GM23338 (cell line): ENCODE measurements around the gene SLC7A14. TPM values are rescaled to one million over a fixed set of nuclear protein-coding genes. Genes with fewer than 3 reads are reported as not detected.

ENCODE experiments used
- ATAC-seq: fragments of 200-7000 bp; cut with Tn5 transposase; 3 replicates; pipeline ENCODE4 v1.9.1; 2020
- DNase-seq: peaks from one replicate; pipeline ENCODE4 v3.0.0-alpha.2; 2015; ENCODE audit warnings: low spot score
- H2AFZ ChIP-seq: fragments of 200-600 bp; sonication (generic); 2 replicates; pipeline ENCODE4 v1.8.0; 2016; ENCODE audit warnings: antibody characterized with exemption, mild to moderate bottlenecking, moderate library complexity
- H3F3A ChIP-seq: fragments of 200-600 bp; sonication (generic); replicated peaks from 2 replicates; pipeline ENCODE4 v1.8.0; 2017; ENCODE audit warnings: antibody characterized with exemption, mixed run types, low read depth
- H3K27ac ChIP-seq: fragments of 200-600 bp; sonication (generic); 2 replicates; pipeline ENCODE4 v1.6.1; 2016; ENCODE audit warnings: low read depth
- H3K27me3 ChIP-seq: fragments of 200-600 bp; sonication (generic); 2 replicates; pipeline ENCODE4 v1.8.0; 2016; ENCODE audit warnings: mild to moderate bottlenecking, mixed run types, moderate library complexity; ENCODE audit not compliant: insufficient read depth
- H3K36me3 ChIP-seq: fragments of 200-600 bp; sonication (generic); 2 replicates; pipeline ENCODE4 v1.8.0; 2016; ENCODE audit warnings: mild to moderate bottlenecking; ENCODE audit not compliant: insufficient read depth
- H3K4me1 ChIP-seq: fragments of 200-600 bp; sonication (generic); 2 replicates; pipeline ENCODE4 v1.8.0; 2016; ENCODE audit warnings: mild to moderate bottlenecking, moderate library complexity; ENCODE audit not compliant: insufficient read depth
- H3K4me2 ChIP-seq: fragments of 200-600 bp; sonication (generic); 2 replicates; pipeline ENCODE4 v1.7.1; 2017; ENCODE audit warnings: mixed run types
- H3K4me3 ChIP-seq: fragments of 200-600 bp; sonication (generic); 2 replicates; pipeline ENCODE4 v1.6.1; 2016; ENCODE audit warnings: mixed run types
- H3K79me2 ChIP-seq: fragments of 200-600 bp; sonication (generic); replicated peaks from 2 replicates; pipeline ENCODE4 v1.8.0; 2017; ENCODE audit warnings: mild to moderate bottlenecking; ENCODE audit not compliant: insufficient read depth
- H3K9me2 ChIP-seq: fragments of 200-600 bp; sonication (generic); 2 replicates; pipeline ENCODE4 v1.8.0; 2017; ENCODE audit not compliant: insufficient read depth
- H4K20me1 ChIP-seq: fragments of 200-600 bp; sonication (generic); replicated peaks from 2 replicates; pipeline ENCODE4 v1.8.0; 2017; ENCODE audit warnings: mild to moderate bottlenecking; ENCODE audit not compliant: insufficient read depth
- H3K27ac Mint-ChIP-seq: 2 replicates; pipeline ENCODE4 v1.8.0; 2020; ENCODE audit warnings: inconsistent platforms, mild to moderate bottlenecking, moderate library complexity, mixed read lengths
- H3K27me3 Mint-ChIP-seq: 3 replicates; pipeline ENCODE4 v1.8.0; 2022; ENCODE audit warnings: low read depth, mild to moderate bottlenecking, moderate library complexity, mixed read lengths, inconsistent platforms; ENCODE audit not compliant: insufficient read depth, poor library complexity
- H3K36me3 Mint-ChIP-seq: 3 replicates; pipeline ENCODE4 v1.8.0; 2021; ENCODE audit warnings: low read depth, mild to moderate bottlenecking, inconsistent platforms, moderate library complexity, mixed read lengths
- H3K4me1 Mint-ChIP-seq: 3 replicates; pipeline ENCODE4 v1.8.0; 2020; ENCODE audit warnings: mild to moderate bottlenecking, inconsistent platforms, mixed read lengths
- H3K4me3 Mint-ChIP-seq: 3 replicates; pipeline ENCODE4 v1.8.0; 2021; ENCODE audit warnings: moderate library complexity, mild to moderate bottlenecking, inconsistent platforms, mixed read lengths
- H3K9me3 Mint-ChIP-seq: 3 replicates; pipeline ENCODE4 v1.8.0; 2020; ENCODE audit warnings: moderate library complexity, mild to moderate bottlenecking, inconsistent platforms, mixed read lengths
- CTCF ChIP-seq, 2 experiments: fragments of 200-600 bp in 1 of 2; sonication (generic) in 1 of 2; conservative IDR thresholded peaks; 2 replicates each; pipeline versions ENCODE4 v1.5.1 to v1.6.1; 2016 to 2017; ENCODE audit warnings: antibody characterized with exemption in 2 of 2, low read depth in 2 of 2, mild to moderate bottlenecking in 2 of 2, moderate library complexity in 1 of 2
- EZH2phosphoT487 ChIP-seq: fragments of 200-600 bp; sonication (generic); IDR thresholded peaks from one replicate; pipeline ENCODE4 v1.8.1; 2018; ENCODE audit warnings: antibody characterized with exemption; ENCODE audit not compliant: unreplicated experiment
- POLR2AphosphoS5 ChIP-seq: IDR thresholded peaks from 2 replicates; pipeline ENCODE4 v1.6.1; 2016; ENCODE audit warnings: antibody characterized with exemption, low read depth
- STAT1 ChIP-seq: IDR thresholded peaks from one replicate; pipeline ENCODE4 v1.6.1; 2016; ENCODE audit warnings: antibody characterized with exemption; ENCODE audit not compliant: unreplicated experiment
- polyA plus RNA-seq: library from polyadenylated mRNA; unstranded; fragments of >200 nt; fragmentation: Nextera tagmentation; extraction: Ambion mirVana; gene quantifications from 2 replicates; pipeline ENCODE4 v1.2.1, GENCODE V29; 2016
- total RNA-seq: library from RNA; depleted of rRNA; stranded (reverse); fragments of >200 nt; shearing (Covaris generic); gene quantifications from 2 replicates; pipeline ENCODE4 v1.2.3, GENCODE V29; 2014
- TF ChIP-seq, protein P1 (sequence below): fragments of 250-450 bp; sonication (Bioruptor Pico); IDR thresholded peaks from 2 replicates; pipeline ENCODE4 v1.5.0; 2020; ENCODE audit warnings: mild to moderate bottlenecking, moderate library complexity

Gene SLC7A14
- total and polyA plus RNA-seq, 2 experiments from 2014 or later: 0.49 to 0.82 TPM

DNA sequence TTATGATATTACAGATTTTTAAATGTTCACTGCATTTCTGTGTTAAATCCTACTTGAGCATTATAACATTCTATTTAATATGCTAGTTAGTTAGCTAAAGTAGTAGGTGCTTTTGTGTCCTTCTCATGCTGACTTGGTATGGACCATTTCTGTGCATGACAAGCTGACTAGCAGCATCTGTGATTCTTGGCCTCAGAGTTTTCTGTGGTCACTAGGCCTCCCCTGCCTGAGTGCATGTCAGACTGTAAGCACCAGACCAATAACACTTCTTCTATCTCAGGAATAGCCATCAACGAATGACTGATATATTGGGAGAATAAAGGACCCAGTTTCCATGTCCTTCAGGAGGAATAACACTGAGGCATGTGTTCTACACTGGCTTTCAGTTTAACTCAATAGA is 22.6 kb upstream of the SLC7A14 start:
- H4K20me1 ChIP-seq: no peaks in the 10 kb centered on the region
- no peak for DNase-seq
- H2AFZ ChIP-seq: no peak overlapping the region
- H3K36me3 ChIP-seq: no peaks in the 10 kb centered on the region
- Mint-ChIP-seq H3K36me3 (no peaks in the 10 kb centered on the region), H3K27ac (no peak overlapping the region), H3K27me3 (peaks cover 1% of the 10 kb centered on the region), H3K4me3 (no peak overlapping the region), H3K9me3 (no peaks in the 10 kb centered on the region), H3K4me1 (no peaks in the 10 kb centered on the region)
- H3K27me3 ChIP-seq: no peaks in the 10 kb centered on the region
- no peak overlapping the region for H3K4me2 ChIP-seq
- no peaks in the 10 kb centered on the region for H3F3A ChIP-seq
- H3K4me1 ChIP-seq: no peaks in the 10 kb centered on the region
- H3K4me3 ChIP-seq: no peak overlapping the region
- no peak for TF ChIP-seq EZH2phosphoT487
- TF ChIP-seq, protein P1, sequence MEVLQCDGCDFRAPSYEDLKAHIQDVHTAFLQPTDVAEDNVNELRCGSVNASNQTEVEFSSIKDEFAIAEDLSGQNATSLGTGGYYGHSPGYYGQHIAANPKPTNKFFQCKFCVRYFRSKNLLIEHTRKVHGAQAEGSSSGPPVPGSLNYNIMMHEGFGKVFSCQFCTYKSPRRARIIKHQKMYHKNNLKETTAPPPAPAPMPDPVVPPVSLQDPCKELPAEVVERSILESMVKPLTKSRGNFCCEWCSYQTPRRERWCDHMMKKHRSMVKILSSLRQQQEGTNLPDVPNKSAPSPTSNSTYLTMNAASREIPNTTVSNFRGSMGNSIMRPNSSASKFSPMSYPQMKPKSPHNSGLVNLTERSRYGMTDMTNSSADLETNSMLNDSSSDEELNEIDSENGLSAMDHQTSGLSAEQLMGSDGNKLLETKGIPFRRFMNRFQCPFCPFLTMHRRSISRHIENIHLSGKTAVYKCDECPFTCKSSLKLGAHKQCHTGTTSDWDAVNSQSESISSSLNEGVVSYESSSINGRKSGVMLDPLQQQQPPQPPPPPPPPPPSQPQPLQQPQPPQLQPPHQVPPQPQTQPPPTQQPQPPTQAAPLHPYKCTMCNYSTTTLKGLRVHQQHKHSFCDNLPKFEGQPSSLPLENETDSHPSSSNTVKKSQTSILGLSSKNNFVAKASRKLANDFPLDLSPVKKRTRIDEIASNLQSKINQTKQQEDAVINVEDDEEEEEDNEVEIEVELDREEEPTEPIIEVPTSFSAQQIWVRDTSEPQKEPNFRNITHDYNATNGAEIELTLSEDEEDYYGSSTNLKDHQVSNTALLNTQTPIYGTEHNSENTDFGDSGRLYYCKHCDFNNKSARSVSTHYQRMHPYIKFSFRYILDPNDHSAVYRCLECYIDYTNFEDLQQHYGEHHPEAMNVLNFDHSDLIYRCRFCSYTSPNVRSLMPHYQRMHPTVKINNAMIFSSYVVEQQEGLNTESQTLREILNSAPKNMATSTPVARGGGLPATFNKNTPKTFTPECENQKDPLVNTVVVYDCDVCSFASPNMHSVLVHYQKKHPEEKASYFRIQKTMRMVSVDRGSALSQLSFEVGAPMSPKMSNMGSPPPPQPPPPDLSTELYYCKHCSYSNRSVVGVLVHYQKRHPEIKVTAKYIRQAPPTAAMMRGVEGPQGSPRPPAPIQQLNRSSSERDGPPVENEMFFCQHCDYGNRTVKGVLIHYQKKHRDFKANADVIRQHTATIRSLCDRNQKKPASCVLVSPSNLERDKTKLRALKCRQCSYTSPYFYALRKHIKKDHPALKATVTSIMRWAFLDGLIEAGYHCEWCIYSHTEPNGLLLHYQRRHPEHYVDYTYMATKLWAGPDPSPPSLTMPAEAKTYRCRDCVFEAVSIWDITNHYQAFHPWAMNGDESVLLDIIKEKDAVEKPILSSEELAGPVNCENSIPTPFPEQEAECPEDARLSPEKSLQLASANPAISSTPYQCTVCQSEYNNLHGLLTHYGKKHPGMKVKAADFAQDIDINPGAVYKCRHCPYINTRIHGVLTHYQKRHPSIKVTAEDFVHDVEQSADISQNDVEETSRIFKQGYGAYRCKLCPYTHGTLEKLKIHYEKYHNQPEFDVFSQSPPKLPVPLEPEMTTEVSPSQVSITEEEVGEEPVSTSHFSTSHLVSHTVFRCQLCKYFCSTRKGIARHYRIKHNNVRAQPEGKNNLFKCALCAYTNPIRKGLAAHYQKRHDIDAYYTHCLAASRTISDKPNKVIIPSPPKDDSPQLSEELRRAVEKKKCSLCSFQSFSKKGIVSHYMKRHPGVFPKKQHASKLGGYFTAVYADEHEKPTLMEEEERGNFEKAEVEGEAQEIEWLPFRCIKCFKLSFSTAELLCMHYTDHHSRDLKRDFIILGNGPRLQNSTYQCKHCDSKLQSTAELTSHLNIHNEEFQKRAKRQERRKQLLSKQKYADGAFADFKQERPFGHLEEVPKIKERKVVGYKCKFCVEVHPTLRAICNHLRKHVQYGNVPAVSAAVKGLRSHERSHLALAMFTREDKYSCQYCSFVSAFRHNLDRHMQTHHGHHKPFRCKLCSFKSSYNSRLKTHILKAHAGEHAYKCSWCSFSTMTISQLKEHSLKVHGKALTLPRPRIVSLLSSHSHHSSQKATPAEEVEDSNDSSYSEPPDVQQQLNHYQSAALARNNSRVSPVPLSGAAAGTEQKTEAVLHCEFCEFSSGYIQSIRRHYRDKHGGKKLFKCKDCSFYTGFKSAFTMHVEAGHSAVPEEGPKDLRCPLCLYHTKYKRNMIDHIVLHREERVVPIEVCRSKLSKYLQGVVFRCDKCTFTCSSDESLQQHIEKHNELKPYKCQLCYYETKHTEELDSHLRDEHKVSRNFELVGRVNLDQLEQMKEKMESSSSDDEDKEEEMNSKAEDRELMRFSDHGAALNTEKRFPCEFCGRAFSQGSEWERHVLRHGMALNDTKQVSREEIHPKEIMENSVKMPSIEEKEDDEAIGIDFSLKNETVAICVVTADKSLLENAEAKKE (CRISPR knock-in tag): no peak
- TF ChIP-seq POLR2AphosphoS5: no peak
- TF ChIP-seq CTCF (conservative IDR thresholded peaks at IDR 0.05; ENCODE audit: low read depth in 2 of 2): no peak
- no peak for TF ChIP-seq STAT1
- no peaks in the 10 kb centered on the region for H3K9me2 ChIP-seq
- H3K79me2 ChIP-seq: no peaks in the 10 kb centered on the region
- no peak for ATAC-seq
- no peak overlapping the region for H3K27ac ChIP-seq
